Gastrocnemius medialis (tissue), 4 donors: ENCODE data around the gene RBL2.

Experiments used
- POLR2A ChIP-seq, 2 donors: fragments of 450-650 bp; IDR thresholded peaks; one replicate each; pipeline ENCODE4 v1.6.1; 2017; ENCODE audit warnings: antibody characterized with exemption in 2 of 2, mild to moderate bottlenecking in 2 of 2, moderate library complexity in 2 of 2
- TF ChIP-seq, protein P1 (sequence below), 5 experiments: fragments of 450-650 bp in 3 of 5; fragments of 200-600 bp in 2 of 5; sonication (generic) in 2 of 5; IDR thresholded peaks in 4 of 5; conservative IDR thresholded peaks in 1 of 5; 1 replicate in 4 of 5; 2 replicates in 1 of 5; pipeline ENCODE4 v1.5.1; 2016 to 2019; ENCODE audit warnings: antibody characterized with exemption in 5 of 5, mild to moderate bottlenecking in 3 of 5, moderate library complexity in 3 of 5

GRCh38 chr16:53457670-53458069 lies 23.4 kb downstream of the RBL2 start:
- TF ChIP-seq, protein P1, sequence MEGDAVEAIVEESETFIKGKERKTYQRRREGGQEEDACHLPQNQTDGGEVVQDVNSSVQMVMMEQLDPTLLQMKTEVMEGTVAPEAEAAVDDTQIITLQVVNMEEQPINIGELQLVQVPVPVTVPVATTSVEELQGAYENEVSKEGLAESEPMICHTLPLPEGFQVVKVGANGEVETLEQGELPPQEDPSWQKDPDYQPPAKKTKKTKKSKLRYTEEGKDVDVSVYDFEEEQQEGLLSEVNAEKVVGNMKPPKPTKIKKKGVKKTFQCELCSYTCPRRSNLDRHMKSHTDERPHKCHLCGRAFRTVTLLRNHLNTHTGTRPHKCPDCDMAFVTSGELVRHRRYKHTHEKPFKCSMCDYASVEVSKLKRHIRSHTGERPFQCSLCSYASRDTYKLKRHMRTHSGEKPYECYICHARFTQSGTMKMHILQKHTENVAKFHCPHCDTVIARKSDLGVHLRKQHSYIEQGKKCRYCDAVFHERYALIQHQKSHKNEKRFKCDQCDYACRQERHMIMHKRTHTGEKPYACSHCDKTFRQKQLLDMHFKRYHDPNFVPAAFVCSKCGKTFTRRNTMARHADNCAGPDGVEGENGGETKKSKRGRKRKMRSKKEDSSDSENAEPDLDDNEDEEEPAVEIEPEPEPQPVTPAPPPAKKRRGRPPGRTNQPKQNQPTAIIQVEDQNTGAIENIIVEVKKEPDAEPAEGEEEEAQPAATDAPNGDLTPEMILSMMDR (IDR thresholded peaks at IDR 0.05 in 4 of 5, conservative IDR thresholded peaks at IDR 0.05 in 1 of 5), result no peak
- TF ChIP-seq POLR2A (IDR thresholded peaks at IDR 0.05), result no peak
